HepG2 (cell line): ENCODE data around the gene FAM174C. TPM values are rescaled to one million over a fixed set of nuclear protein-coding genes. Genes with fewer than 3 reads are reported as not detected.

Experiments used
- ATAC-seq: fragments of 200-7000 bp; cut with Tn5 transposase; 3 replicates; pipeline ENCODE4 v1.9.1; 2020; ENCODE audit warnings: mild to moderate bottlenecking, moderate library complexity
- BruUV-seq: library from RNA; stranded (reverse); fragments of 400-500 nt; replicated peaks from 2 replicates; lab custom pipeline; 2021; lab: Mats Ljungman, UMichigan
- CTCF ChIA-PET: fragments of 300-600 bp; formaldehyde crosslinking; extraction: SDS; loops from one replicate; lab custom pipeline; 2021; ENCODE audit warnings: low total read pairs, inconsistent platforms, low intra/inter-chr PET ratio; lab: Yijun Ruan, JAX
- POLR2A ChIA-PET: fragments of 350-600 bp; sonication (Branson Sonifier 250); formaldehyde crosslinking; loops from one replicate; lab custom pipeline; 2020; ENCODE audit warnings: antibody characterized with exemption, inconsistent platforms; lab: Yijun Ruan, JAX
- DNase-seq: peaks from one replicate; pipeline ENCODE4 v3.0.0-alpha.2; 2015; ENCODE audit warnings: low spot score
- FAIRE-seq: peaks from 3 replicates; lab custom pipeline; 2011; peaks lifted over from hg19 to GRCh38; lab: Jason Lieb, UNC
- H2AFZ ChIP-seq: one replicate; pipeline ENCODE4 v1.6.1; 2011; ENCODE audit warnings: low read length, inconsistent platforms
- H3K27ac ChIP-seq: fragments of 300-600 bp; 3 replicates; pipeline ENCODE4 v1.8.0; 2011; ENCODE audit warnings: mixed run types, mild to moderate bottlenecking, mixed read lengths, low read length, inconsistent platforms; ENCODE audit not compliant: insufficient read depth; ENCODE audit errors: extremely low read length
- H3K27me3 ChIP-seq, 2 experiments: fragments of 200-600 bp in 1 of 2; 2 replicates in 1 of 2; 3 replicates in 1 of 2; pipeline versions ENCODE4 v1.6.0 to v1.8.0; 2011; ENCODE audit warnings: low read length in 2 of 2, mild to moderate bottlenecking in 2 of 2, moderate library complexity in 2 of 2, inconsistent platforms in 1 of 2; ENCODE audit not compliant: insufficient read depth in 2 of 2, control insufficient read depth in 1 of 2
- H3K36me3 ChIP-seq, 2 experiments: fragments of 200-600 bp in 1 of 2; replicated peaks in 1 of 2; 2 replicates in 1 of 2; 3 replicates in 1 of 2; pipeline versions ENCODE4 v1.5.1 to v1.8.0; 2011; ENCODE audit warnings: low read length in 2 of 2, inconsistent platforms in 1 of 2; ENCODE audit not compliant: insufficient read depth in 2 of 2, control insufficient read depth in 1 of 2
- H3K4me1 ChIP-seq: 2 replicates; pipeline ENCODE4 v1.5.1; 2012; ENCODE audit warnings: low read length, inconsistent platforms; ENCODE audit not compliant: insufficient read depth
- H3K4me2 ChIP-seq: 2 replicates; pipeline ENCODE4 v1.6.0; 2011; ENCODE audit warnings: low read depth, low read length, inconsistent platforms
- H3K4me3 ChIP-seq, 3 experiments: fragments of 200-600 bp in 1 of 3; sonication (generic), shearing (Covaris generic) in 1 of 3; replicated peaks in 1 of 3; 2 replicates each; pipeline ENCODE4 v1.5.1; 2011 to 2016; ENCODE audit warnings: low read length in 3 of 3, inconsistent platforms in 2 of 3, low read depth in 2 of 3, mild to moderate bottlenecking in 2 of 3, control low read depth in 1 of 3, mixed read lengths in 1 of 3; ENCODE audit not compliant: insufficient read depth in 1 of 3
- H3K79me2 ChIP-seq: one replicate; pipeline ENCODE4 v1.6.1; 2011; ENCODE audit warnings: low read length, inconsistent platforms; ENCODE audit not compliant: insufficient read depth
- H3K9ac ChIP-seq: 2 replicates; pipeline ENCODE4 v1.6.0; 2011; ENCODE audit warnings: mild to moderate bottlenecking, low read depth, low read length, inconsistent platforms; ENCODE audit not compliant: insufficient read depth
- H3K9me3 ChIP-seq: 2 replicates; pipeline ENCODE4 v1.5.1; 2012; ENCODE audit warnings: mild to moderate bottlenecking, low read length
- H4K20me1 ChIP-seq: 2 replicates; pipeline ENCODE4 v1.6.0; 2011; ENCODE audit warnings: inconsistent platforms, mild to moderate bottlenecking, low read length, moderate library complexity; ENCODE audit not compliant: insufficient read depth
- ATF4 ChIP-seq, 2 experiments: fragments of 450-650 bp in 1 of 2; sonication (generic) in 1 of 2; formaldehyde crosslinking; IDR thresholded peaks; 2 replicates each; pipeline versions ENCODE4 v1.5.0 to v1.8.0; 2020 to 2022; ENCODE audit warnings: mild to moderate bottlenecking in 1 of 2, missing genetic modification reagents in 1 of 2
- MAFK ChIP-seq, 2 experiments: IDR thresholded peaks in 1 of 2; conservative IDR thresholded peaks in 1 of 2; 2 replicates each; pipeline ENCODE4 v1.6.1; 2011; ENCODE audit warnings: improper control_type of control experiment in 2 of 2, low read length in 2 of 2
- MXD1 ChIP-seq: sonication (generic); formaldehyde crosslinking; IDR thresholded peaks from 2 replicates; pipeline ENCODE4 v1.4.0; 2020; ENCODE audit warnings: mild to moderate bottlenecking, missing genetic modification reagents
- MXD3 ChIP-seq: IDR thresholded peaks from 2 replicates; pipeline ENCODE4 v1.6.1; 2016; ENCODE audit warnings: mild to moderate bottlenecking, missing biosample characterization, missing genetic modification reagents
- NFYC ChIP-seq: IDR thresholded peaks from 2 replicates; pipeline ENCODE4 v1.6.1; 2016; ENCODE audit warnings: missing genetic modification reagents, missing compliant biosample characterization
- NR2F1 ChIP-seq, 2 experiments: fragments of 450-650 bp in 1 of 2; formaldehyde crosslinking in 1 of 2; IDR thresholded peaks; 2 replicates each; pipeline versions ENCODE4 v1.5.0 to v1.6.1; 2016 to 2020; ENCODE audit warnings: mild to moderate bottlenecking in 1 of 2, missing compliant biosample characterization in 1 of 2, missing genetic modification reagents in 1 of 2, moderate library complexity in 1 of 2
- RBFOX2 ChIP-seq: fragments of 200-400 bp; formaldehyde crosslinking; IDR thresholded peaks from 2 replicates; pipeline ENCODE4 v1.6.1; 2017; ENCODE audit warnings: low read depth, mild to moderate bottlenecking, low read length
- SNAPC5 ChIP-seq: sonication (generic); formaldehyde crosslinking; IDR thresholded peaks from 2 replicates; pipeline ENCODE4 v1.8.1; 2023; ENCODE audit warnings: mild to moderate bottlenecking, missing genetic modification reagents, borderline replicate concordance
- SPEN ChIP-seq: sonication (generic); formaldehyde crosslinking; IDR thresholded peaks from 2 replicates; pipeline ENCODE4 v1.5.1; 2020; ENCODE audit warnings: low read depth, mild to moderate bottlenecking, missing genetic modification reagents
- TAF1 ChIP-seq: sonication (generic); formaldehyde crosslinking; IDR thresholded peaks from 2 replicates; pipeline ENCODE4 v1.4.0; 2020; ENCODE audit warnings: missing genetic modification reagents
- UBTF ChIP-seq: sonication (generic); formaldehyde crosslinking; IDR thresholded peaks from 2 replicates; pipeline ENCODE4 v1.4.0; 2020; ENCODE audit warnings: mild to moderate bottlenecking, missing genetic modification reagents
- XRCC5 ChIP-seq: fragments of 200-400 bp; formaldehyde crosslinking; optimal IDR thresholded peaks from 2 replicates; pipeline ENCODE3; 2017; ENCODE audit warnings: mild to moderate bottlenecking, low read length
- ZKSCAN8 ChIP-seq: IDR thresholded peaks from 2 replicates; pipeline ENCODE4 v1.6.1; 2016; ENCODE audit warnings: borderline replicate concordance, missing genetic modification reagents, missing compliant biosample characterization
- ZNF205 ChIP-seq: IDR thresholded peaks from 2 replicates; pipeline ENCODE4 v1.6.1; 2018; ENCODE audit warnings: missing biosample characterization, missing genetic modification reagents
- ZNF230 ChIP-seq: sonication (generic); formaldehyde crosslinking; IDR thresholded peaks from 2 replicates; pipeline ENCODE4 v1.4.0; 2020; ENCODE audit warnings: mild to moderate bottlenecking, missing genetic modification reagents
- ZNF263 ChIP-seq: sonication (generic); formaldehyde crosslinking; IDR thresholded peaks from 2 replicates; pipeline ENCODE4 v1.4.0; 2020; ENCODE audit warnings: missing genetic modification reagents
- ZNF546 ChIP-seq: sonication (generic); formaldehyde crosslinking; conservative IDR thresholded peaks from 2 replicates; pipeline ENCODE4 v1.8.1; 2023; ENCODE audit warnings: mild to moderate bottlenecking, missing genetic modification reagents
- WGBS: methylation state at CpG from one replicate; pipeline ENCODE4 v1.1.6; 2017; ENCODE audit warnings: low lambda C conversion rate; 5-methylcytosine and 5-hydroxymethylcytosine counted together
- in situ Hi-C: cut with HindIII; loops from 2 replicates; pipeline ENCODE4 v1.10.0; 2017; ENCODE audit warnings: low pct_unique_long_range_greater_than_20kb; ENCODE audit not compliant: extremely low pct_ligation_motif_present
- intact Hi-C: fragments of 100-400 bp; cut with micrococcal nuclease; formaldehyde crosslinking; loops from one replicate; pipeline ENCODE4 v1.10.0; 2022; ENCODE audit not compliant: unreplicated experiment
- polyA plus RNA-seq, 8 experiments: library from polyadenylated mRNA; depleted of rRNA in 3 of 8; stranded (reverse) in 7 of 8; unstranded in 1 of 8; fragments of >200 nt; fragmentation: Illumina TruSeq in 4 of 8; extraction: Trizol in 4 of 8; gene quantifications; 2 replicates each; pipeline versions ENCODE4 v1.2.1 to v1.2.3, GENCODE V29; 2011 to 2016; ENCODE audit warnings: low read depth in 4 of 8, missing spikeins in 1 of 8, mixed read lengths in 1 of 8; ENCODE audit not compliant: insufficient read depth in 1 of 8
- total RNA-seq, 5 experiments: library from RNA; depleted of rRNA; stranded (reverse); fragments of >200 nt; fragmentation: Illumina TruSeq; extraction: Trizol; gene quantifications; 2 replicates each; pipeline ENCODE4 v1.2.3, GENCODE V29; 2016; ENCODE audit warnings: low read depth in 1 of 5

Gene FAM174C
- total and polyA plus RNA-seq, 2 of the 13 experiments (the other 11 are each of a cell fraction or from before 2014, with no cell fraction given): 19.5 to 31.3 TPM

- TF ChIP-seq MXD1 (CRISPR knock-in tag) (no peak), XRCC5 (peak; percentile 33), ZNF230 (CRISPR knock-in tag) (no peak), SNAPC5 (CRISPR knock-in tag) (no peak), MAFK (conservative IDR thresholded peaks at IDR 0.05 in 1 of 2, IDR thresholded peaks at IDR 0.05 in 1 of 2; ENCODE audit: low read length in 2 of 2) (no peak), ZKSCAN8 (CRISPR knock-in tag) (no peak), NFYC (no peak)
Measured at GRCh38 chr19:1252221-1252820, 23.0 kb upstream of the FAM174C start (continued).

GRCh38 chr19:1252821-1253513, 22.4 kb upstream of the FAM174C start:
- in situ Hi-C loops: no loop called here
- ATAC-seq (peak; percentile 26), DNase-seq (peak; percentile 82), FAIRE-seq (no peak)
- POLR2A ChIA-PET: interaction anchor here (0.9 to 13.7 kb wide), 10 partner anchors 9 to 155 kb away, joined by 3 to 668 read pairs (median 6); partner anchors contain the start of genes ATP5F1D, CIRBP, EFNA2 and FAM174C
- peaks cover 20 to 43% of the 10 kb centered on the region in 2 experiments for H3K36me3 ChIP-seq
- H2AFZ ChIP-seq: no peak overlapping the region
- peak overlapping the region; percentile 86 to 90 (median 88) for H3K4me3 ChIP-seq
- H3K4me2 ChIP-seq: peak overlapping the region; percentile 87
- intact Hi-C loops: no loop called here
- H3K79me2 ChIP-seq: peaks cover 35% of the 10 kb centered on the region
- WGBS: 6% methylated on average over 6 of the region's 26 CpGs
- H3K9ac ChIP-seq: peak overlapping the region; percentile 92
- no TSS peak for BruUV-seq
- peaks cover 49% of the 10 kb centered on the region for H3K4me1 ChIP-seq
- CTCF ChIA-PET: no interaction called here
- no peaks in the 10 kb centered on the region; a peak in 1 of 5 replicates for H3K27me3 ChIP-seq
- peak overlapping the region; percentile 94 for H3K27ac ChIP-seq
- no peaks in the 10 kb centered on the region for H3K9me3 ChIP-seq
- peaks cover 55% of the 10 kb centered on the region; the same call in 1 of the 2 replicates for H4K20me1 ChIP-seq
- TF ChIP-seq TAF1 (CRISPR knock-in tag) (0 out of 2 replicates have a peak, but pooled peaks have one; percentile 58), SPEN (CRISPR knock-in tag) (0 out of 2 replicates have a peak, but pooled peaks have one; percentile 8), RBFOX2 (peak; percentile 86), UBTF (CRISPR knock-in tag) (peak; percentile 20; the same call in 1 of the 2 replicates), ZNF205 (CRISPR knock-in tag) (no peak), NR2F1 (CRISPR knock-in tag; IDR thresholded peaks at IDR 0.05) (peak in 1 of 2 experiments; percentile 8; a peak in 1 of 4 replicates), ZNF546 (CRISPR knock-in tag) (0 out of 2 replicates have a peak, but pooled peaks have one; percentile 27), ZNF263 (CRISPR knock-in tag) (peak; percentile 28; the same call in 1 of the 2 replicates), MXD3 (CRISPR knock-in tag) (peak; percentile 15; the same call in 1 of the 2 replicates), ATF4 (CRISPR knock-in tag; IDR thresholded peaks at IDR 0.05) (peak in 1 of 2 experiments; percentile 55; a peak in 1 of 4 replicates)
